ENCODE measurements around the gene RNF39. TPM values are rescaled to one million over a fixed set of nuclear protein-coding genes. Genes with fewer than 3 reads are reported as not detected.

Gene RNF39
- total RNA-seq, 3 donors from 2014 or later, result not detected

DNA sequence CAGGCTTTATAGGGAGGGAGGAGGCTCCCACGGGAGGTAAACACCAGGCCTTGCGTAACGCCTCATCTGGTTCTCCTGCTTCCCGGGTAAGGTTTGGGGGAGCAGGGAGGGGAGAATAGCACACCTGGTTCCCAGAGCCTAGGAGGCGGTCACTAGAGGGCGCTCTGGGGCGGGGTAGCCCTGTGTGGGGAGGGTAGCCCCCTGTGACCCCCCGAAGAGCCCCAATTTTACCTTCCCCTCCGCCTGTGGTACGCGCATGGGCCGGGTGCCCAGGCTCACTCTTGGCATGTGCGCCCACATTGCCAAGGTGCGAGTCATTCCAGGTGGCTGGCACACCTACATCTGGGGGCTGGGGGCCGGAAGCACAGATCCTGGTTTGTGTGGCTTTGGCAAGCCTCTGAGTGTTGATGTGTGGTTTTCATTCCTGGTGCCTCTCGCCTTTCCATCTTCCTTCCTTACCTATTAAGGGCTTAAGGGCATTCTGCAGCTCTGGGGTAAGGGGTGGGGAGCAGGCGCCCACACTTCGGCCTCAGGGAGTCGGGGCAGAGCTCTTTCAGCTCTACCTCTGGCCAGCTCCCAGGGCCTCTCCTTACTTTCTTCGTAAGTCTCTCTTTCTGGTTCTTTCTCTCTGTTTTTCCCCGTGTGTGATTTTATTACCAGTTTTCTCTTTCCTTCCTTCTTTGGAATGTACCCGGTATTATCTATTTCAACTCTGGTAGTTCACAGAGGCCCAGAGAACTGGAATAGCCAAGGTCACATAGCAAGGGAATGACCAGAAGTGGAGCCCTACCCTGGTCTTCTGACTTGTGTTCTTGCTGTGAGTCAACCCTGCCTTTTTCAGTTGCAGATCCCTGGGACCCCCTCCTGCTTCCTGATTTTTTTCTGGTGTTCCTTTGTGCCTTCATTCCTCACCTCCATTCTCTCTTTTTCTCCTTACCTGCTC is 492 bp upstream of the RNF39 start:
- Mint-ChIP-seq H3K36me3 (ENCODE audit: insufficient read depth) (peaks cover 4% of the 10 kb centered on the region), H3K4me3 (peak overlapping the region; percentile 51), H3K9me3 (no peaks in the 10 kb centered on the region), H3K27me3 (ENCODE audit: low read depth) (peaks cover 48% of the 10 kb centered on the region), H3K4me1 (ENCODE audit: low read depth) (peaks cover 42% of the 10 kb centered on the region)
- ATAC-seq (no peak), DNase-seq (no peak)

DNA sequence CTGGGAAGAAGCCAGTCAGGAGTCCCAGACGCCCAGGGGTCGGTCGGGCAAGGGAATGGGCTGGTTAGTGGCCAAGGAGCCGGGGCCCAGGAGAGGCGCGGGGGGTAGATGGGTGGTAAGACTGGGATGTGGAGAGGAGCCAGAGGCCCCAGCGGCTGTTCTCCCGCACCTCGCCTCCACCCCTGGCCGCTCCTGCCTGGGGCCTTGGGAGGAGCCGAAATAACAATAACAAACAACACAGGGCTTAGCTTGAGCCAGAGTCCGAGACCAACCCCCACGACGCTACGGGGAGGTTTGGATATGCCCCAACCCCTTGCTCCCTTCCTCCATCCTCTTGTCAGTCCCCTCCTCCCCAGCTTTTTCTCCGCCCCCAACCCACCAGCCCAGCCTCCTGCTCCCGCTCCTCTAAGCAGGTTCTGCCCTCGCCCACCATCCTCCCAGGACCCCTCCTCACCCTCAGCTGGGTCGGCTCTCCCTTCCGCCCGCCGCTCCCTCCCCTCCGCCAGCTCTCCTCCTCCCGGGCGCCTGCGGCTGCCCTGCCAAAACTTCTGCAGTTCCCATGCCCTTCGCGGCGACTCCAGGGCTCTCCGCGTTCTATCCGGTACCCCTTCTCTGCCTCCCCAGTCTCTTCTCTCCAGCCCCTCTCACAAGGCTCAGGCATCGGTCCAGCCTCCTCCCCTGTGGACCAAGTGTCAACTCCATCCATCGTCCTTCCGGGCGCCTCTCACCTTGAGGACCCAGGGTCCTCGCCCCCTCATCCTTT is 1.1 kb downstream of the RNF39 start:
- Mint-ChIP-seq H3K4me3 (peak overlapping the region; percentile 48), H3K9me3 (no peaks in the 10 kb centered on the region), H3K27me3 (ENCODE audit: low read depth) (peaks cover 59% of the 10 kb centered on the region), H3K4me1 (ENCODE audit: low read depth) (peaks cover 51% of the 10 kb centered on the region), H3K36me3 (ENCODE audit: insufficient read depth) (peaks cover 15% of the 10 kb centered on the region)
- no peak for DNase-seq
- peak; percentile 13 to 37 for ATAC-seq

DNA sequence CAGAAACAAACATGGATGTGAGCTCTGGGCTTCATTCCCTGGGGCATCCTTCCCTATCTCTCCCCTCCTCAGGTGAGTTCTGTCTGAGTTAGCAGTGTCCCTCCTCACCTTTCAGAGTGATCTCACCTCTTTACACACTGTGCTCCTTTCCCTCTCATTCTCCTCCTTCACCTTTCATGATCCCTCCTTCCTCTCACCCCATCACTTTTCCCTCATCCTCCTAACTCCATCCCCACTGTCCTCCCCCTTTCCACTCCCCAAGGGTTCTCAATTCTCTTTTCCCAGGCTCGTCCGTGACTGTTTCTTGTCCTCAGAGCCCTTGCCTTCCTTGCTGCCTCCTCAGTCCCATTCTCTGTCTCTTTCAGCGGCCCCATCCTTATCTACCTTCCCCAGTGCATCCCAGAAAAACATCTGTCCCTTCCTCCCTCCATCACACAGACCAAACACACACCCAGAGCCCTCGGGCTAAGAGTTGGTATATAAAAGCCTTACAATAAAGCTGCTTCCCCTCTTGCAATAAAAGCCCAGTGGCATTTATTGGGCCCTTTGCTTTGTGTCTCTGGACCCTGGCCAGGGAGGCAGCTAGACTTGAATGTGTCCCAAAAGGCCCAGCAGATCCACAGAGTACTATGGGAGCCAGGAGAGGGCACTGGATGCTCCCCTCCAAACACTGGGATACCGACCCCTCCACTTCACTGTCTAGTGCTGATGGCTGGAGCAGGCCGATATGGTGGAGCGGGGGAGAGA is 1.9 kb downstream of the RNF39 start:
- Mint-ChIP-seq H3K4me1 (ENCODE audit: low read depth) (peaks cover 52% of the 10 kb centered on the region), H3K9me3 (no peaks in the 10 kb centered on the region), H3K4me3 (peak overlapping the region; percentile 19), H3K36me3 (ENCODE audit: insufficient read depth) (peaks cover 20% of the 10 kb centered on the region), H3K27me3 (ENCODE audit: low read depth) (peaks cover 56% of the 10 kb centered on the region)
- DNase-seq (no peak), ATAC-seq (no peak)

DNA sequence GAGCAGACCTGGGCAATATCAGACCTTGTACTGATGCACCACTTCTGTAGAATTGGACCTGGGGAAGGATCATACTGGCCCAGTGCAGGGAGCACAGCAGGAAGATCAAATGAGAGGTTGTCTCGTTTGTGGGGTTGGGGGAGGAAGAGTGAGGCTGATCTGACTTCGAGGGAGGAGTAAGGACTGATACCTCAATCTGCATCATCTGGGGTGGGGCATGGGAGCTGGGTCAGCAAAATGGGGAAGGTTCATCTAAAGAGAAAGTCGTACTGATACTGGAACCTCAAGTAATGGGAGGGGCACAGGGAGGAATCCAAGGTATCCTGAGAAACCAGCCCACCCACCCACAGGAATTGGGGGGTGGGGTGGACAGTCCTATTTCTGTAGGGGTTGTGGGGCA is 3.7 kb downstream of the RNF39 start:
- H3K4me1 Mint-ChIP-seq (ENCODE audit: low read depth), result peaks cover 53% of the 10 kb centered on the region
- ATAC-seq, result no peak
- no peaks in the 10 kb centered on the region for H3K9me3 Mint-ChIP-seq
- peaks cover 56% of the 10 kb centered on the region for H3K27me3 Mint-ChIP-seq (ENCODE audit: low read depth)
- DNase-seq, result no peak
- peaks cover 29% of the 10 kb centered on the region for H3K36me3 Mint-ChIP-seq (ENCODE audit: insufficient read depth)
- H3K4me3 Mint-ChIP-seq, result no peak overlapping the region

DNA sequence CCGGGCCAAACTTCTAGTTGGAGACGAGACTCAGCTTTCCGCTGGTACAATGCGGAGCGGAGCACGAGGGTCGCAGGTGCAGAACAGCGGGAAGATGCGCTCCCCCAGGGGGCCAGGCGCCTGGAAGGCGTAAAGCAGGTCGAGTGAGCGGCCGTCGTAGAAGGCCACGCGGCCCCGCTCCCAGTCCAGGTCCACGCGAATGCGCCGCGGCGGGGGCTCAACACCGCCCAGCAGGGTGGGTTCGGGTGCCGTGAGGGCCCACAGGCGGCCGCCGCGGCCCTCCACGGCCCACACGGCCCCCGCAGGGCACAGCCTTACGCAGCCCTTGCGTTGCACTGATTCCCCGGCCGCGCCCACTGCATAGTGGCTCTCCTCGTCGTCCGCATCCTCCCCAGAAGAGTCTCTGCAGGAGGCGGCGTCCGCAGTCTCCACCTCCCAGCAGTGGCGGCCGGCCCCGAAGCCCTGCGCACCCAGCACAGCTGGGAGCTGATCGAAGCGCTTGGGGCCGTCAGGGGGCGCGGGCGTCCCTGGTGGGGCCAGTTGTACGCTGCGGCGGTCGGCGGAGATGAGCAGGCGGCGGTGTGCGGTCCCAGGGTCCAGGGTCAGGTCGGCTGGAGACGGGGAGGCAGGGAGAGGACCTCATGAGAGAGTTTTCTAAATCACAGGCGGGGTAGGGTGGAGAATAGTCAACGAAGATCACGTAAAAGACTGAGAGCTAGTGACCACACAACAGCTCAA is 4.3 kb downstream of the RNF39 start:
- H3K4me1 Mint-ChIP-seq (ENCODE audit: low read depth), result peaks cover 49% of the 10 kb centered on the region

DNA sequence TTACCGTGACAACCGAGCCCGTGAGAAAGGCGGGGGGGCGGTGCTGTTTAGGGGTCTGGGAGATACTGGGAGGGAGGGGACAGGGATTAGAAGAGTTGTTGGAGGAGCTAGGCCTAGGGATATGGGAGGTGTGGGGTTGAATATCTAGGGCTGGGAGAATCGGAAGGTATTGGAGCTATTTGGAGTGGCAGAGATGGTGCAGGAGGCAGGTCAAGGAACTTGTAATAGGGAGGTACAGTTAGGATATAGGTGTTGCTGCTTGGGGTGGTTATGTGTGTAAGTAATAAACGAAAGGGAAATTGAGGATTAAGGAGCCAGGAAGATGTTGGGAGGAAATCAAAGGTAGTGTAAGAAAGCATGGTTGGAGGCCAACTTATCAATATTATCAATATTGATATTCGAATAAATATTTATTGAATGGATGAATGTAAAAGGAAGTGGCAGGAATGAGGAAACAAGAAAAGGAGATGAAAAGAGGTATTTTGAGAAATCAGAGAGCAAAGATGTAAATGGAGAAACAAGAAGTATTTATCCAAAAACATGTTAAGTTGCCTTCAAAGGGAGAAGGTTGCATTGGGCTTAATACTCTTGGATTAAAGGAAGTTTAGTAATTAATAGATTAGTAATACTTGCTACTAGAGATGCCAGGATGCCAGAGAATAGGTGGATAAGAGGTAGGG is 8.0 kb downstream of the RNF39 start:
- H3K4me3 Mint-ChIP-seq, result peak overlapping the region; percentile 93
- peaks cover 37% of the 10 kb centered on the region for H3K36me3 Mint-ChIP-seq (ENCODE audit: insufficient read depth)
- DNase-seq, result no peak
- peaks cover 48% of the 10 kb centered on the region for H3K4me1 Mint-ChIP-seq (ENCODE audit: low read depth)
- H3K27me3 Mint-ChIP-seq (ENCODE audit: low read depth), result peaks cover 23% of the 10 kb centered on the region
- no peaks in the 10 kb centered on the region for H3K9me3 Mint-ChIP-seq
- no peak for ATAC-seq

More for the DNA sequence above, 4.3 kb downstream of the RNF39 start:
- peaks cover 29% of the 10 kb centered on the region for H3K36me3 Mint-ChIP-seq (ENCODE audit: insufficient read depth)
- H3K27me3 Mint-ChIP-seq (ENCODE audit: low read depth), result peaks cover 52% of the 10 kb centered on the region
- H3K9me3 Mint-ChIP-seq, result no peaks in the 10 kb centered on the region
- no peak overlapping the region for H3K4me3 Mint-ChIP-seq
- ATAC-seq, result no peak
- no peak for DNase-seq

DNA sequence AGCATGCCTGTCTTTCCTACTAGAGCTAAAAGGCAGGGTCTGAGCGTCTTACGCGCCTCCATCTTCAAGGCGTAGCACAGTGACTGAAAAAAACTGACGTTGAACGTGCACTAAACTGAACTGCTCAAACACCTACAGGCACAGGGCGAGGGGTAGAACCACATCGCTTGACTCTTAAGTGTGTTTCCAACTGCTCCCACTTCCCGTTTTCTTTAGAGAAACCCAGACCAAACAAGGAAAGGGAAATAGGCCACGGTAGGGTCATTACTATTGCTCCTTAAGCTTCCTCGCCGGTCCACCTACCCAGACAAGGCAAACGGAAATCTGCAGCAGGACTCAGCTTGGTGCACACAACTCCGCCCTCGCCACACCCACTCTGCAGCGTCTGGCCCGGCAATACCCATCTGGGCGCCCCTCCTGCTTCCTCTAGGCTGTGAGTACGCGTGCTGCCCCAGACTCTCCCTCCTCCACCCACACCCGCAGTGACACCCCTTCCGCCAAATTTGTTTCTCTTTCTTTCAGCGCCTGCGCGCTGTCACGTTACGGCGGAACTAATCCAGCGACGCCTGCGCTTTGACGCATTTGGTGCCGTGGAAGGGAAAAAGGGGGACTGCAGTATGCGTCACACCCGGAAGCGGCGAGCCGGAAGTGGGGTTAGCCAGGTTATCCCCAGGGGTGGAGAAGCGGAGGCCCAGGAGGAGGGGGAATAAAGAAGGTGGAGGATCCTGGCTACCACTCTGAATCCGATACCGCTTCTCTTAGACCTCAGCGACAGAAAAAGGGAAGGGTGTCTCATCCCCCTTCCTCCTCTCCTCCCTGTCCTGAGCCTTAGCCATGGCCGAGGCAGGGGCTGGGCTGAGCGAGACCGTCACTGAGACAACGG is 8.8 kb downstream of the RNF39 start, which contains the start of gene PPP1R11:
TSS of gene PPP1R11 (plus strand) at position 622 of the 883 bp plus-strand sequence. CDS start at position 835, 213 bp downstream.
- ATAC-seq (peak; percentile 98), DNase-seq (peak; percentile 97)
- H3K27me3 Mint-ChIP-seq (ENCODE audit: low read depth), result peaks cover 15% of the 10 kb centered on the region
- peaks cover 52% of the 10 kb centered on the region for H3K4me1 Mint-ChIP-seq (ENCODE audit: low read depth)
- H3K4me3 Mint-ChIP-seq, result peak within 1 kb of the TSS; percentile 93
- no peaks in the 10 kb centered on the region for H3K9me3 Mint-ChIP-seq
- H3K36me3 Mint-ChIP-seq (ENCODE audit: insufficient read depth), result peaks cover 35% of the 10 kb centered on the region

DNA sequence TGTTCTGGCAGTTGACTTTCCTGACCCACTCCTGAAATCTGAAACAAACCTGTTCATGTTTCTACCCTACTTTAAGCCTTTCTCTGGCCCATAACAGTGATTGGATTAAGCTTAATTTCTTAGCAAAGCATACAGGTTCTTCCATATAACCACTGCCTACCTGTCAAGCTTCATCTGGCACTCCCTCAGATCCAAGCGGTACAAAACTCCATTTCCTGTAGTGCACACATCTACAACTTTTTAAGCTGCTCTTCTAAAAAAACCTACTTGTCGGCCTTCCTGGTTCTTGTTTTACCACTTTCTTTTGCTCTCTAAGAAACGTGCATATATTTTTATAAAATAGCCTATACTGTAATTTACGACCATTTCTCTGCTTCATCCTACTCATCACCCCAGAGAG is 9.5 kb downstream of the RNF39 start:
- Mint-ChIP-seq H3K27me3 (ENCODE audit: low read depth) (peaks cover 11% of the 10 kb centered on the region), H3K9me3 (no peaks in the 10 kb centered on the region), H3K4me1 (ENCODE audit: low read depth) (peaks cover 50% of the 10 kb centered on the region), H3K4me3 (peak overlapping the region; percentile 93), H3K36me3 (ENCODE audit: insufficient read depth) (peaks cover 37% of the 10 kb centered on the region)
- DNase-seq, result no peak
- ATAC-seq, result no peak

DNA sequence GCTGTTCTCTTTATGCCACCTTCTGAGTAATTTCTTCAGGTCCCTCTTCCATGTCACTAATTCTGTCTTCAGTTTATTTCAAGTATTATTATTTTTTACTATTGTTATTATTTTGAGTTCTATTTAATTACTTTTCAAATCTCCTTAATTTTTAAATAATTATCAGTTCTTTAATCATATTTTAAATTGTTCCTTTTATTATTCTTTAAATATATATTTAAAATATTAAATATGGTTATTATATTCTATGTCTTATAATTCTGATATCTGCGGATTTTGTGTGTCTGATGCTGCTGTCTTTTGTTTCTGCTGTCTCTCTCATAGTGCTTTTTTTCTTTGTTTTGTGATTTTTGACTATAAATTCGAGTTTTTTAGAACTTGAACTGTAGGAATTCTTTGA is 12.3 kb downstream of the RNF39 start:
- H3K9me3 Mint-ChIP-seq, result no peaks in the 10 kb centered on the region
- peak overlapping the region; percentile 62 for H3K4me3 Mint-ChIP-seq
- H3K27me3 Mint-ChIP-seq (ENCODE audit: low read depth), result no peaks in the 10 kb centered on the region
- DNase-seq, result no peak
- H3K4me1 Mint-ChIP-seq (ENCODE audit: low read depth), result peaks cover 49% of the 10 kb centered on the region
- H3K36me3 Mint-ChIP-seq (ENCODE audit: insufficient read depth), result peaks cover 17% of the 10 kb centered on the region
- ATAC-seq, result no peak

DNA sequence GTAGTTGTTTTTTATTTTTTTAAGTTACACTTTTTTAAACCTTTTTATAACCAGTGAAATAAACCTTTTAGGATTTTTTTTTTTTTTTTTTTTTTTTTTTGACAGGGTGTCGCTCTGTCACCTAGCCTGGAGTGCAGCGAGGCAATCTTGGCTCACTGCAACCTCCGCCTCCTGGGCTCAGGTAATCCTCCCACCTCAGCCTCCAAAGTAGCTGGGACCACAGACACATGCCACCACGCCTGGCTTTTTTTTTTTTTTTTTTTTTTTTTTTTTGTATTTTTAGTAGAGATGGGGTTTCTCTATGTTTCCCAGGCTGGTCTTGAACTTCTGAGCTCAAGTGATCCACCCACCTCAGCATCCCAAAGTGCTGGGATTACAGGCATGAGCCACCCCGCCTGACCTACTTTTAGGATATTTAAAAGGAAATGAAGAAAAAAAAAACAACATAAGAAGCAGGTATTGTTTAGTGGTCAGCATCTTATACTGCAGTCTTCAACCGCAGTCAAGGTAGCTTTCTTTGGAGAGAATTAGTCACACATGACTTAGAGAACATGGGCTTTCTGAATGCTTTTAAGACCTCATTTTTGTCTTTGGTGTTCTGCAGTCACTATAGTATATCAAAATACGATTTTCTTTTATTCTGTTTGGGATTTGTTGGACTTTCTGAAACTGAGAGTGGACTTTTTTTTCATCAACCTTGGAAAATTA is 12.9 kb downstream of the RNF39 start:
- no peak for DNase-seq
- Mint-ChIP-seq H3K4me1 (ENCODE audit: low read depth) (peaks cover 42% of the 10 kb centered on the region), H3K9me3 (no peaks in the 10 kb centered on the region), H3K36me3 (ENCODE audit: insufficient read depth) (peaks cover 17% of the 10 kb centered on the region), H3K27me3 (ENCODE audit: low read depth) (no peaks in the 10 kb centered on the region), H3K4me3 (peak overlapping the region; percentile 98)
- ATAC-seq, result no peak

DNA sequence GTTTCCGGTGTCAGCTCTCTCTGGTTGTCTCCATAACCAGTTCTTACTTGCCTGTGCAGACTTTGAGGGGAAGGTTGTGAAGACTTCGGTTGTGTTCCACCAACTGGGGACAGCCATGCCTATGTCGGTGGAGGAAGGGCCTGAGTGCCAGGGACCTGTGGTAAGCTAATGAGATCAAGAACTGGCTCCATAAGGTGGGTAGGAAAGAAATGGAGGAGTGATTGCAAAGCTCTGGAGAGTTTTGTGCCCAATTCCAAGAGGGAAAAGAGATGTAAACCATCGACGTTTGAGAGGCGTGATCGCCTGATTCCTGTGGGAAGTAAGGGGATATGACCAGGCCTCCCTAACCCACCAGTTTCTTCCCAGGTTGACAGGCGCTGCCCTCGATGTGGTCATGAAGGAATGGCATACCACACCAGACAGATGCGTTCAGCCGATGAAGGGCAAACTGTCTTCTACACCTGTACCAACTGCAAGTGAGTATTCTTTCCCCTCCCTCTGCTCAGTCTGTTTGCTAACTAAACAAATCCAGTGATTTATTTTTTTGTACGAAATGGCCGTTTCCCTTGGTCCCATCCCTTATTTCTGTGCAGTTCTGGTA is 13.6 kb downstream of the RNF39 start:
- Mint-ChIP-seq H3K27me3 (ENCODE audit: low read depth) (no peaks in the 10 kb centered on the region), H3K9me3 (no peaks in the 10 kb centered on the region), H3K4me1 (ENCODE audit: low read depth) (peaks cover 39% of the 10 kb centered on the region), H3K4me3 (peak overlapping the region; percentile 98), H3K36me3 (ENCODE audit: insufficient read depth) (peaks cover 22% of the 10 kb centered on the region)
- ATAC-seq, result no peak
- no peak for DNase-seq
